Peyer's patch (tissue), 4 donors: ENCODE measurements around the gene DEXI.

Source experiments
- CTCF ChIP-seq, 6 experiments: fragments of 450-650 bp in 4 of 6; fragments of 200-600 bp in 2 of 6; sonication (generic) in 1 of 6; IDR thresholded peaks; one replicate each; pipeline ENCODE4 v1.5.1; 2017 to 2019; ENCODE audit warnings: antibody characterized with exemption in 6 of 6, mild to moderate bottlenecking in 3 of 6, moderate library complexity in 1 of 6
- POLR2A ChIP-seq, 2 donors: fragments of 450-650 bp; IDR thresholded peaks; one replicate each; pipeline ENCODE4 v1.5.1; 2017; ENCODE audit warnings: antibody characterized with exemption in 2 of 2, mild to moderate bottlenecking in 2 of 2, moderate library complexity in 2 of 2

GRCh38 chr16:10964039-10964890, 22.0 kb upstream of the DEXI start:
- TF ChIP-seq CTCF (IDR thresholded peaks at IDR 0.05) (peak; percentile 80 to 97 (median 92)), POLR2A (IDR thresholded peaks at IDR 0.05) (no peak)
